Dermis microvascular lymphatic vessel endothelial cell (primary cell): ENCODE results near the gene PXDN. TPM values are rescaled to one million over a fixed set of nuclear protein-coding genes. Genes with fewer than 3 reads are reported as not detected.

Experiments
- DNase-seq, 2 donors: peaks; one replicate each; pipeline versions ENCODE4 v3.0.0 to v3.0.0-alpha.2; 2010; ENCODE audit warnings: low read depth in 2 of 2
- total RNA-seq: library from RNA; depleted of rRNA; stranded (reverse); fragments of >200 nt; gene quantifications from 2 replicates; pipeline ENCODE4 v1.2.1, GENCODE V29; 2014

PXDN gene
- total RNA-seq, 1 donor from 2014 or later, result 195 TPM

DNA sequence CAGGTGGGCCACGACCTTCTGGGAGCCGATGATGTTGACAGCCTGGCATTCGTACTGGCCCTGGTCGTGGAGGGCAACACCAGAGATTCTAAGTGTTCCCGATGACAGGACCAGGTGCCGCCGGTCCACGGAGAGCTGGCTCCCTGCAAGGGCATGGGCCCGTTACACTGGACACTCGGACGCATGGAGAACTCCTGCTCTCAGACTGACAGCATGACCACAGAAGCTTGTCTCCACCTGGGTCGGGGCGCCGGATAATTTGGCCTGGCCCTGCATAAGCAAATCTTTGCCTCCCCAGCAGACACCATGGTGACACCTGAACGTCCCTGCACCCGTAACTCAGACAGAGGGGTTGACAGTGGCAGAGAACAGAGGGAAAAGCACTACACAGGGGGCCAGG lies 80.7 kb downstream of the PXDN start:
- DNase-seq, result no peak

DNA sequence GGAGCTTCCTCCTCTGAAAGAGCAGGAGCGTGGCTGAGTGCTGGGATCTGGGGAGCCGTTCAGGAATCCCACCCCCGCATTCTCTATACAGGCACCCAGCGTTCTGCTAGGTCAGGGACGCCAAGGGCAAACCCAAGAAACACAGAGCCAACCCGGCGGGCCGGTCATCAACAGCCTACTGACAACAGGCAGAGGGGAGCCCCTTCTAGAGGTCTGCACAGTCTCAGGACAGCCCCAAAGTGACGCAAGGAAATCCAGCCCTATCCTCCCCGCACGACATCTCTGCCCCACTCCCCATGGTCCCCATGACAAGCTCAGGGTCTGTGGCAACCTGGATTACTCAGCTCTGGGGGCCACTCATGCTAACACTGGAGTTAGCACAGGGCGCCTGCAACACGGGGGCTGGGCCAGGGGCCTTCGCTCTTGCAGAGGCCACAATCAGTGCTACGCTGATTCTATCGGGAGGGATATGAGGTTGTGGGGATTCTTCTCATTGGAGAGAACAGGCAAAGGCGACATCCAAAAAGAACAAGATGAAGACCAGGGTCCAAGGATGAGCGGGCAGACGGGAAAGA lies 81.6 kb downstream of the PXDN start:
- DNase-seq, result no peak

GRCh38 chr2:1661891-1662605 lies 82.3 kb downstream of the PXDN start:
- no peak for DNase-seq

DNA sequence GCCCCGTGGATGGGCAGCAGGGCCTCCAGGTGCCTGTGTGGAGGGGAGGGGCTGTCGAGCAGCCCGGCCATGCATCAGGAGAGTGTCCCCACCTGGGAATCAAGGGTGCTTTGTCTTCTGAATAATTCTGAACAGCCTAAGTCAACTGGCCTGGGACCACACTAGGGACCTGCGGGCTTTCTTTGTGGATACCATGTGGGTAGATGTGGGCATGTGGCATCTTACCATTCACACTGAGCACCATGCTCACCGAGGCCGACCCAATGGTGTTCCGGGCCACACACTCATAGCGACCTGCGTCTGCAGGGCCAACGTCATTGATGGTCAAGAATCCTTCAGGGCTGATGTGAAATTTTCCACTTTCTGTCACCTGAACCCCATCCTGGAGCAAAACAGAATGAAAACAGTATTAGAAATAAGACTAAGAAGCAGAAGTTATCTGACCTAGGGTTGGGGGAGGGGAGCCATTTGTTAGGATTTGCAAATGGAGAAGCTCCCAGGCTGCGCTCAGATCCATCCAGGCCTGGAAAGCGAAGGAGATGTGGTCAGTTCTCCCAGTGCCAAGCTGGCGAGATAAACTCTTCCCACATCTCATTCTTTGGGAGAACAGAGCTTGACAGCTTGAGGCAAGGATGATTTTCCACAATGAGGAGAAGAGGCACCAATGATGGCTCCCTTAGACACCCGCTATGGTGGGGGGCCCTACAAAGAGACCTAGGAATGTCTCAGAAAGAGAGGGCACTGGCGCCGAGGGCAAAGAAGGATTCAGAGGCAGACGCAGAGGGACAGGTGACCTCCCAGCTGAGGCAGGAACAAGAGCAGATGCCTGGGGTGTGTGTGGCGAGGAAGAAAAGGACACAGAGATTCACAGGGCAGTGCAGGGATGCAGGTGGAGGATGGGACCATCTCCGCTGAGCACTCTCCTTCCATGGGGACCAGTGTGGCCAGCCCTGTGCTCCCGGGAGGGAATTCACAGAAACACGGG lies 83.4 kb downstream of the PXDN start:
- DNase-seq, result no peak

GRCh38 chr2:1659951-1660565 lies 84.3 kb downstream of the PXDN start:
- DNase-seq, result no peak

GRCh38 chr2:1658394-1659151 lies 85.7 kb downstream of the PXDN start:
- no peak for DNase-seq

- DNase-seq, result no peak
Observed at GRCh38 chr2:1656961-1657841, 87.1 kb downstream of the PXDN start.

DNA sequence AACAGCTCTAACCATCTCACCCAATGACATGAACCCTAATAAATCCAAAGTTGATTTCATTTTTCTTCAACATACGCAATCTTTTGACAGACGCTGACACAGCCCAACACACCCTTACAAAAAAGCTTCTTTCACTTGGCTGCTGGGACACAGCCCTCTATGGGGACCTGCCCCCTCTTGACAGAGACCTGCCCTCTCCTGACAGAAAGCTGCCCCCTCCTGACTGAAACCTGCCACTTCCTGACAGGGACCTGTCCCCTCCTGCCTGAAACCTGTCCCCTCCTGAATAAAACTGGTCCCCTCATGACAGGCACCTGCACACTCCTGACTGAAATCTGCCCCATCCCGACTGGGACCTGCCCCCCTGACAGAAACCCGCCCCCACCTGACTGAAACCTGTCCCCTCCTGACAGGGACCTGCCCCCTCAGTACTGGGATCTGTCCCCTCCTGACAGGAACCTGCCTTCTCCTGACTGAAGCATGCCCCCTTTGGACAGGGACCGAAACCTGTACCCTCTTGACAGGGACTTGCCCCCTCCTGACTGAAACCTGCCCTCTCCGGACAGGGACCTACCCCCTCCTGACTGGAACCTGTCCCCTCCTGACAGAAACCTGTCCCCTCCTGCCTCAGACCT lies 87.9 kb downstream of the PXDN start:
- peak in 1 of 2 donors; percentile 25 for DNase-seq

DNA sequence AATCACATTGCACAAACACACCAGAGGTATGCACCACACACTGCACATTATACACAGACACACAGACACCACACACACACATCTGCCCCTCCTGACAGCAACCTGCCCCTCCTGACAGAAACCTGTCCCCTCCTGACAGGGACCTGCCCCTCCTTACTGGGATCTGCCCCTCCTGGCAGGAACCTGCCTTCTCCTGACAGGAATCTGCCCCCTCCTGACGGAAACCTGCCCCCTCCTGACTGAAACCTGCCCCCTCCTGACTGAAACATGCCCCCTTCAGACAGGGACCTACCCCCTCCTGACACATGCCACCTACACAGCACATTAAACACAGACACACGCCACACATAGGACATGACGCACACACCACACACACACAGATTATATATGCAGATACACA lies 88.9 kb downstream of the PXDN start:
- peak in 1 of 2 donors; percentile 24 for DNase-seq

DNA sequence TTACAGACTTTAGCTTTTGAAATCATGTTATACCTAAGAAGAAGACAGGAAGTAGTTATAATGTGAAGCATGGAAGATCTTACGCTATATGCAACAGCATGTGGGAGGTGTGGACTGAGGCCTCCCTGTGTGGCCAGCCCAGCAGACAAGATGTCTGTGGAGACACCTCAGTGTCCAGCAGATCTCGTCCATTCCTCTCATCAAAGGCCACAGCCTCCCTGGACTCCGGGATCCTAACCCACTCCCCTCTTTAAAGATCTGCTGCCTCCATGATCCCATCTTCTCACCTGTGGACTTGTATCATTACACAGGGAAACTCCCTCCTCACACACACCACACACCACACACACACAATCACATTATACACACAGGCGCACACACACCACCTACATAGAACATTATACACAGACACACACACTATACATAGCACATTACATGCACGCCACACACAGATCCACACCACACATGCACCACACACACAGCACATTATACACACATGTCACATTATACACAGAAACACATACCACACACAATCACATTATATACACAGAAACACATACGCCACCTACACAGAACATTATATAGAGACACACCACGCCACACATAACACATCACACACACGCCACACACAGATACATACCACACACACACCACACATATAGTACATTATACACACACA lies 89.5 kb downstream of the PXDN start:
- DNase-seq, result peak in 1 of 2 donors; percentile 15

GRCh38 chr2:1653956-1654695 lies 90.2 kb downstream of the PXDN start:
- peak; percentile 87 to 91 for DNase-seq

GRCh38 chr2:1652034-1652790 lies 92.1 kb downstream of the PXDN start:
- DNase-seq, result peak; percentile 78 to 82

DNA sequence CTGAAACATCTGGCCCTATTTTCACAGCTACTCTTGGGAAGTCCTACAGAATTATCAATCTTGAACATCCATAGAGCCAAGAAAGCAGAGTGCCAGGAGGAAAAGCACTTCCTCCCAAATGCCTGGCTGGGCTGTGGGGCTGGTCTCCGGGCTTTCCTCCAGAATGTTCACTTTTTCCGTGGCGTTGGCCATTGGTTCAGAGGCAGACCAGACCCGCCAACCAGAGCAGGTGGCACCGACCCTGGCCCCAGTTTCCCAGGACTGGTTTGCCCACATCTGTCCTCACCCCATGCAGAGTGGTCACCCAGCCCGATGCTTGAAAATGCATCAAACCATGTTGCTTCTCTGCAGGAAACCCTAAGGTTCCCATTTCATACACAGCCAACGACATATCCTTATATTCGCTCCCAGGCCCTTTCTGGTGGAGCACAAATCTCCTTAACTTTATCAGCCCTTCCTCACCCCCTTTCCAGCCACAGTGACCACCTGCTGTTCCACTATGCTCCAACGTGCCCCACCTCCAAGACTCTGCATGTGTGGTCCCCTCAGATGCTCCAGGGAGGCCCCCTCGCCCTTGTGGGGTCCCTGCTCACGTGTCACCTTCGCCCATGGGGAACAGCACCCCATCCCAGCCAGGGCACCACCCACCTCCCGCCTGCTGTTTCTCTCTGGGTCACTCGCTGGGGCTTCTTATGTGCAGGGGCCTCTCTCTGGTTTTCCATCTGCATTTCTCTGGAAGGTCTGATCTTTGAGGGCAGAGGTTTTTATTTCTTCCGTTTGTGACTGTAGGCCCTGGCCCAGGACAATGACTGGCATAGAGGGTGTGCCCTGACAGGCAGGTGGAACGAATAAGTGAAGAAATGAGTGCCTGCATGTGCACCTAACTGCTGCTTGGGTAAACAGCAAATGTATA lies 92.9 kb downstream of the PXDN start:
- peak in 1 of 2 donors; percentile 29 for DNase-seq

DNA sequence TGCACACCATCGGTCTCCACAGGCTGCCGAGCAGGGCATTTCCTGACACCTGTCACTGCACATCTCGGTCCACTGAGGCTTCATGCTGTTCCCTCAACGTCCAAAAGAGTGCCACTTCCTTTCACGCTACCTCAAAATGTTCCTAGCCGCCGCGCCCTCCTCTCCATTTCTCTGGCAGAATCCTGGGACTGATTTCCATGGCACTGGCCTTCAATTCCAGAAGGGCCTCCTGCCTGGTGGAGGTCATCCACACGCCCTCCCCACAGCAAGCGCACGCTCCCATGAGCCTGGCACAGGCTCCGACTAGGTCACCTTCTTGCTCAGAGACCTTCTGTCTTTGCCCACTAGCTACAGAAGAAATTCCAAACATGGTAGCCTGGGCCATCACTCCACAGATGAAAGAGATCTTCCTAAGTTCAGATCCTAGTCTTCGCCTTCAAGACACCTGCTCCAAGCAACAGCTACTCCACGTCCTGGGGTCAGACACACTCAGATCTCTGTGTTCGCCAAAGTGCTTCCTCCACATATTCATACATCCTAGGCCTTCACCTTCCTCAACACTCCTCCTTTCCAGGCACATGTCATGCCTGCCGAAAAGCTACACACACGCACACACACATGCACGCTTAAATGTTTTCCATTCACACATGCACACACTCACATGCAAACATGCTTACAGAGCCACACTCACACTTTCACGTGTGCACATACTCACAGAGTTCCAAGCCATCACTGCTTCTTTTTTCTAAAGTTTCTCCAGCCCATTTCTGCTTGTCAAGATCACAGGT lies 94.0 kb downstream of the PXDN start:
- DNase-seq, result no peak
